Activated naive CD8-positive, alpha-beta T cell treated with anti-CD3 and anti-CD28 coated beads, Interleukin-2, amount 50 U/mL, for 24 hours (primary cell): ENCODE data around the gene CD200R1.

ENCODE experiments used
- ATAC-seq: fragments of 150-1000 bp; cut with Tn5 transposase; one replicate; pipeline ENCODE4 v1.10.0; 2021
- DNase-seq: peaks from one replicate; pipeline ENCODE4 v3.0.0; 2021
- H3K27ac Mint-ChIP-seq: one replicate; pipeline ENCODE4 v1.8.0; 2021; ENCODE audit warnings: mild to moderate bottlenecking, mixed read lengths
- H3K27me3 Mint-ChIP-seq: one replicate; pipeline ENCODE4 v1.8.0; 2021; ENCODE audit warnings: mixed read lengths
- H3K36me3 Mint-ChIP-seq: one replicate; pipeline ENCODE4 v1.8.0; 2021; ENCODE audit warnings: low read depth, mixed read lengths
- H3K4me1 Mint-ChIP-seq: one replicate; pipeline ENCODE4 v1.8.0; 2021; ENCODE audit warnings: mixed read lengths
- H3K4me3 Mint-ChIP-seq: one replicate; pipeline ENCODE4 v1.8.0; 2021; ENCODE audit warnings: mild to moderate bottlenecking, moderate library complexity, mixed read lengths
- H3K9me3 Mint-ChIP-seq: one replicate; pipeline ENCODE4 v1.8.0; 2021; ENCODE audit warnings: mixed read lengths

The CD200R1 gene

DNA sequence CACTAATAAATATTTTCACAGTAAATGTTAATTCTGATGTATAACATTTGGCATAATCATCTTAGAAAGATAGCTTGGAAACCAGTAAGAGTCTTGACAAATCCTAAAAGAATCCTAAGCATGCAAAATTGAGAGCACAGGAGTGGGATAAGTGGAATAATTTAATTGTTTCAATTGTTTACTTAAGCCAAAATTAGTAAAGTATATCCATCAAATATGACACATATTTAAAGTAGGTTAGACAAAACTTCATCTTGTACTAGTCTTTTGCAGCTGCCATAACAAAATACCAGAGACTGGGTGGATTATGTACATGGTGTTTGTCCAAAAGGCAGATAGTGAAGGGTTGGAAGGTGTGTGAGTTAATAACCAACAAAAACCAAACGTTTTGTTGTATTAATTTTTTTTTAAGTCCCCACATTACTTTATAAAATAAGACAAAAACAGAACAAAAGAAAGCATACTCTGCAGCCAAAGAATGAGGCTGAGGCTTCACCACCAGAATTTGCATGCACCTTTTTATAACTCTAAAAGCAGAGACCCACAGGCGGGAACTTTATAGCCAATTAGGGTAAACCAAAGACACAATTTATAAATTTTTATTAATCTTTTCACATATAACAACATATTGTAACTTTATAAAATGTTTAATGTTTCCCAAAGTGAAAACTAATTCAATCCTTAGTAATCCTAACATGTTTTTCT lies 86.4 kb downstream of the CD200R1 start:
- Mint-ChIP-seq H3K4me1 (no peaks in the 10 kb centered on the region), H3K36me3 (peaks cover 1% of the 10 kb centered on the region), H3K27ac (no peak overlapping the region), H3K9me3 (no peaks in the 10 kb centered on the region), H3K4me3 (no peak overlapping the region), H3K27me3 (peaks cover 4% of the 10 kb centered on the region)
- DNase-seq (no peak), ATAC-seq (no peak)

DNA sequence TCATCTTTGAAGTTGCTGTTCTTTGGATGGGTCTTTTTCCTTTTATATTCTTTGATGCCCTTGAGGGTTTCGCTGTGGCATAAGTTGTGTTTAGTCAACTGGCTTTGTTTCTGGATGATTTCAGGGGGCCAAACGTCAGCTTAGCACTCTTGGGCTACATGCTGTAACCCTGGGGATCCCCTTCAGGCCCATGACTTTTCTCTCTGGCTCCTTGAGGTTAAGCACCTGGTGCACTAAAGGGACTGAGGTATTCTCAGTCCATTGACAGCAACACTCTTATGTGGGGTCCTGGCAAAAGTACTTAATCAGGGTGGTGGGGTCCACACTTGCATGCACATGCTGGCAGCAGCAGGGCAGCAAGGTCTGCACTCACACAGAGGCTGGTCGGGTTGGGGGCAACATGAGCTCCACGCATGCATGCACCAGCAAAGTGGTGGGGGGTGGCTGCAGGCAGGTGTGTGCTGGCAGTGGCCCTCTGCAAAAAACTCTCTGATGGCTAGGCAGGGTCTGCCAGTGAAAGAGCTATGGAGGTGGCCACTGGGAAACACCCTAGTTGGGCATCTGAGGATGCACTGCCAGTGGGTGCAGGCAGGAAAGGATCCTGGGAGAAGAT lies 90.1 kb downstream of the CD200R1 start:
- Mint-ChIP-seq H3K36me3 (no peaks in the 10 kb centered on the region), H3K27ac (no peak overlapping the region), H3K9me3 (no peaks in the 10 kb centered on the region), H3K4me3 (no peak overlapping the region), H3K27me3 (peaks cover 3% of the 10 kb centered on the region), H3K4me1 (no peaks in the 10 kb centered on the region)
- DNase-seq = no peak
- no peak for ATAC-seq

DNA sequence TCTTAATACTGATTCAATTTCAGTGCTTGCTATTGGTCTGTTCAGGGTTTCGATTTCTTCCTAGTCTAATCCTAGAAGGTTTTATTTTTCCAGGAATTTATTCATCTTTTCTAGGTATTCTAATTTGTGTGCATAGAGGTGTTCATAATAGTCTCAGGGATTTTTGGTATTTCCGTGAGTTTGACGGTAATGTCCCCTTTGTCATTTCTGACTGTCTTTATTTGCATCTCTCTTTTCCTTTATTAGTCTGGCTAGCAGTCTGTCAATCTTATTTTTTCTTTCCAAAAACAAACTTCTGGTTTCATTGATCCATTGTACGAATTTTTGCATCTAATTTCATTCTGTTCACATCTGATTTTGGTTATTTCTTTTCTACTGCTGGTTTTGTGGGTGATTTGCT lies 93.0 kb downstream of the CD200R1 start:
- no peak for DNase-seq
- H3K27me3 Mint-ChIP-seq = no peaks in the 10 kb centered on the region
- no peak overlapping the region for H3K4me3 Mint-ChIP-seq
- no peak for ATAC-seq
- no peaks in the 10 kb centered on the region for H3K9me3 Mint-ChIP-seq
- H3K27ac Mint-ChIP-seq = no peak overlapping the region
- H3K36me3 Mint-ChIP-seq = no peaks in the 10 kb centered on the region
- H3K4me1 Mint-ChIP-seq = no peaks in the 10 kb centered on the region

DNA sequence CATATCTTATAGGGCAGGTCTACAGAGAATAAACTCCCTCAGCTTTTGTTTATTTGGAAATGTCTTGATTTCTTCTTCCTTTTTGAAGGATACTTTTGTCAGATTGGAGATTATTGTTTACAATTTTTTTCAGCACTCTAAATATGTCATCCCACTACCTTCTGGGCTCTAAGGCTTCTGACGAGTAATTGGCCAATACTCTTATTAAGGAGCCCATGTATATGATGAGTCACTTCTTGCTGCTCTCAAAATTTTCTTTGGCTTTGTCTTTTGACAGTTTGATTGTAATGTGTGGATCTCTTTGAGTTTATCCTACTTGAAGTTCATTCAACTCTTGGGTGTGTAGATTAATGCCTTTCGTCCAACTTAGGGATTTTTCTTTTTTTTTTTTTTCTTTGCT lies 99.3 kb downstream of the CD200R1 start:
- DNase-seq = no peak
- peaks cover 6% of the 10 kb centered on the region for H3K4me1 Mint-ChIP-seq
- no peaks in the 10 kb centered on the region for H3K27me3 Mint-ChIP-seq

DNA sequence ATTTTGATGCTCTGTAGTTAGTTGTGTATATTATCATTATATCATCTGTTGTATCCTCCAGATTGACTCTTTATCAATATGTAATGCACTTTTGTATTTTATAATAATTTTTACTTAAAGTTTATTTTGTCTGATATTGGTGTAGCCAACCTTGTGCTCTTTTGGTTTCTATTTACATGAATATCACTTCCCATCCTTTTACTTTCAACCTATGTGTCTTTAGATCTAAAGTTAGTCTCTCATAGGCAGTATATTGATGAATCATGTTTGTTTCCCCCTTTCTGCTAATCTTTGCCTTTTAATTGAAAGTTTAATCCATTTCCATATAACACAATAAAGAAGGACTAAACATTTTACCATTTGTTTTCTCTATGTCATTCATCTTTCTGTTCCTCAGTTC lies 100.2 kb downstream of the CD200R1 start:
- Mint-ChIP-seq H3K9me3 (peaks cover 14% of the 10 kb centered on the region), H3K4me3 (no peak overlapping the region), H3K36me3 (peaks cover 11% of the 10 kb centered on the region), H3K4me1 (peaks cover 6% of the 10 kb centered on the region), H3K27me3 (no peaks in the 10 kb centered on the region), H3K27ac (no peak overlapping the region)
- ATAC-seq (no peak), DNase-seq (no peak)

More for the DNA sequence above, 99.3 kb downstream of the CD200R1 start:
- Mint-ChIP-seq H3K27ac (no peak overlapping the region), H3K9me3 (peaks cover 6% of the 10 kb centered on the region), H3K4me3 (no peak overlapping the region), H3K36me3 (peaks cover 4% of the 10 kb centered on the region)
- no peak for ATAC-seq

DNA sequence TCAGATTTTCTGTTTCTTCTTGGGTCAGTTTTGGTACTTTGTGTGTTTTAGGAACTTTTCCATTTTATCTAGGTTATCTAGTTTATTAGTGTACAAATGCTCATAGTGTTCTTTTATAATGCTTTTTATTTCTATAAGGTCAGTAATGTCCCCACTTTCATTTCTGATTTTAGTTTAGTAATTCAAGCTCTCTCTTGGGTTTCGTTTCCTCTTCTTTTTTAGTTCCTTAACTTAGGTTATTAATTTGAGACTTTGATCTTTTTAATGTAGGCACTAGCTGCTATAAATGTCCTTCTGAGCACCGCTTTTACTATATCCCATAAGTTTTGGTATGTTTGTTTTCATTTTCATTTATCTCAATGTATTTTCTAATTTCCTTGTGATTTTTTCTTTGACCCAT lies 101.3 kb downstream of the CD200R1 start:
- Mint-ChIP-seq H3K27ac (no peak overlapping the region), H3K9me3 (peaks cover 19% of the 10 kb centered on the region), H3K27me3 (no peaks in the 10 kb centered on the region), H3K36me3 (peaks cover 12% of the 10 kb centered on the region), H3K4me1 (peaks cover 6% of the 10 kb centered on the region), H3K4me3 (no peak overlapping the region)
- no peak for DNase-seq
- ATAC-seq = no peak

DNA sequence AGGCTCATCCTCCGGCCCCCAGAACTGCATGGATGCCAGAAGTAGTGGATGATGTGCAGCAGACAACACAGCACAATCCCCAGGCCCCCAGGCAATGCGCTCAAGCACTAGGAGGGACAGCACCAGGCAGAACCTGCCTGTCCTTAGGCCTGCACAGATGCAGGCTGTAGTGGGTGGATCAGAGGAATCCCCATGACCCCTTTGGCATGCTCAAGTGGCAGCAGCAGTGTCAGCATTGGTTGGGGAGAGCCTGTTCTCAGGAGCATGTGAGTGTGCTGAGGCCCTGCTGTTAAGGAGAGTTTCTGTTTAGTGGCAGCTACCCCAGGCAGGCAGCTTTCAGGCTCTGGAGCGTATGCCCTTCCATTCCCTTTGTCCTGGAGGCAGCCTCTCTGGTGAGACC lies 103.2 kb downstream of the CD200R1 start:
- Mint-ChIP-seq H3K4me3 (no peak overlapping the region), H3K9me3 (peaks cover 28% of the 10 kb centered on the region), H3K27ac (no peak overlapping the region), H3K27me3 (peaks cover under 1% of the 10 kb centered on the region), H3K36me3 (peaks cover 12% of the 10 kb centered on the region), H3K4me1 (peaks cover 6% of the 10 kb centered on the region)
- DNase-seq (no peak), ATAC-seq (no peak)
